GM23338 (cell line): ENCODE results near the gene ORC3.

Experiments used
- CREB1 ChIP-seq: fragments of 250-450 bp; sonication (Bioruptor Pico); IDR thresholded peaks from 2 replicates; pipeline ENCODE4 v1.5.0; 2020; ENCODE audit warnings: low read depth, mild to moderate bottlenecking, moderate library complexity
- CTCF ChIP-seq, 2 experiments: fragments of 200-600 bp in 1 of 2; sonication (generic) in 1 of 2; conservative IDR thresholded peaks; 2 replicates each; pipeline versions ENCODE4 v1.5.1 to v1.6.1; 2016 to 2017; ENCODE audit warnings: antibody characterized with exemption in 2 of 2, low read depth in 2 of 2, mild to moderate bottlenecking in 2 of 2, moderate library complexity in 1 of 2
- ETS1 ChIP-seq: IDR thresholded peaks from 2 replicates; pipeline ENCODE4 v1.6.1; 2016; ENCODE audit warnings: antibody characterized with exemption
- EZH2 ChIP-seq: fragments of 200-600 bp; sonication (generic); IDR thresholded peaks from one replicate; pipeline ENCODE4 v1.8.0; 2017; ENCODE audit warnings: antibody characterized with exemption, mild to moderate bottlenecking, low read depth; ENCODE audit not compliant: unreplicated experiment
- EZH2phosphoT487 ChIP-seq: fragments of 200-600 bp; sonication (generic); IDR thresholded peaks from one replicate; pipeline ENCODE4 v1.8.1; 2018; ENCODE audit warnings: antibody characterized with exemption; ENCODE audit not compliant: unreplicated experiment
- JUNB ChIP-seq: IDR thresholded peaks from one replicate; pipeline ENCODE4 v1.6.1; 2016; ENCODE audit warnings: antibody characterized with exemption; ENCODE audit not compliant: unreplicated experiment
- NANOG ChIP-seq: IDR thresholded peaks from 2 replicates; pipeline ENCODE4 v1.6.1; 2016; ENCODE audit warnings: antibody characterized with exemption, borderline replicate concordance
- POLR2AphosphoS5 ChIP-seq: IDR thresholded peaks from 2 replicates; pipeline ENCODE4 v1.6.1; 2016; ENCODE audit warnings: antibody characterized with exemption, low read depth
- REST ChIP-seq: IDR thresholded peaks from one replicate; pipeline ENCODE4 v1.6.1; 2018; ENCODE audit warnings: antibody characterized with exemption; ENCODE audit not compliant: unreplicated experiment
- STAT1 ChIP-seq: IDR thresholded peaks from one replicate; pipeline ENCODE4 v1.6.1; 2016; ENCODE audit warnings: antibody characterized with exemption; ENCODE audit not compliant: unreplicated experiment
- ZNF114 ChIP-seq: fragments of 250-450 bp; sonication (Bioruptor Pico); IDR thresholded peaks from 2 replicates; pipeline ENCODE4 v1.5.0; 2020; ENCODE audit warnings: mild to moderate bottlenecking, moderate library complexity

- TF ChIP-seq REST (no peak), CTCF (conservative IDR thresholded peaks at IDR 0.05; ENCODE audit: low read depth in 2 of 2) (no peak), STAT1 (no peak), CREB1 (CRISPR knock-in tag) (no peak), POLR2AphosphoS5 (no peak; the same call in 1 of the 2 replicates), EZH2 (no peak), EZH2phosphoT487 (no peak), ETS1 (no peak), NANOG (no peak), JUNB (no peak), ZNF114 (CRISPR knock-in tag) (no peak)
These were observed 80.8 kb downstream of the ORC3 start for GRCh38 chr6:87670707-87671106.
